LoVo (cell line): ENCODE data around the gene TNIP3.

Experiments
- DNase-seq: peaks from one replicate; pipeline ENCODE4 v3.0.0-alpha.2; 2016; ENCODE audit warnings: low spot score

The TNIP3 gene

DNA sequence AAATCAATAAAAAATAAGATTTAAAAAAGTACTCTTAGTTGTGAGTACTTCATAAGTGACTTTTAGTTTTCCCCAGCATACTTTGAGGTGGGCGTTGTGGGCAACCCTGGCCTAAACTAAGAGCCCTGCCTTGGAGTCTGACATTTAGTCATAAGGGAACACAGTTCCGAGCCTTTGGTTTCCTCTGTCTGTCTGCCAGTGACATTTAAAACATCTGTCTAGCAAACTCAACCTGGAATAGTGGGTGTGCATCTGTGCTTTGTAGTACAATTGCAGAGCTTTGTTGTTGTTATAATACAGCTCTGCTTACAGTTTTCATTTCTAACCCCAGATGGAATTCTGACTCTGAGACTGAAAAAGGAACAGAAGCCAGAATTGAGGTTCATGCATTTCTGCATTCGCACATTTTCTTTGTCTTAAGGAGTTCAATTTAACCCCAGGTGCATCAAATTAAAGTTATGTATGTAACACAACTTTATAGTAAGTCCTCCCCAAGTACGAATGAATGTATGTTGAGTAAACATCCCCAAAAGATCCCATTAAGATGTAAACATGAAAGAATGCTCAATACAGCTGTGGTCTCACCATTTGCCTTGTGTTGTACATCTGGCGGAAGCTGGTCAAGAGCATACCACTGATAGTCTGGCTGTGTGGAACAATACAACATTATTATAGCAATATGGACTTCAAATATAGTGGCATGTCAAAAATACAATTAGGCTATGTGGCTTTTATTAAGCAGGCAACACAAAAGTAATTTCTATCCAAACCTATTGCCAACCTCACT, 25.9 kb downstream of the TNIP3 start:
- DNase-seq: no peak

DNA sequence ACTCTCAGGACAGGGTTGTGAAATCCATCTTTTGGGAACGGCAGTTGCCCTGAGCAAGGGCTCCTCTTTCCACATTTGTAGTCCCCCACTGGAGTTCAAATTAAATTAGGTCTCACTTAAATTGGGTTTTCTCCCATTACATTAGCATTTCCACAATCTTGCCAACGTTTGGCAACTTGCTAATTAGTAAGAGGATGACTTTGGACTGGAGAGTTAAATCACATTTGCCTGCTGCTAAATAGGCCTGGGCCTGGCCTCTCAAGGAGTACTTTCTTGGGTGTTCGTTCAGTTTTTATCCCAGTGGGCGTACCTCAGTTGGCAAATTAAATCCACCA, 33.8 kb downstream of the TNIP3 start:
- no peak for DNase-seq

DNA sequence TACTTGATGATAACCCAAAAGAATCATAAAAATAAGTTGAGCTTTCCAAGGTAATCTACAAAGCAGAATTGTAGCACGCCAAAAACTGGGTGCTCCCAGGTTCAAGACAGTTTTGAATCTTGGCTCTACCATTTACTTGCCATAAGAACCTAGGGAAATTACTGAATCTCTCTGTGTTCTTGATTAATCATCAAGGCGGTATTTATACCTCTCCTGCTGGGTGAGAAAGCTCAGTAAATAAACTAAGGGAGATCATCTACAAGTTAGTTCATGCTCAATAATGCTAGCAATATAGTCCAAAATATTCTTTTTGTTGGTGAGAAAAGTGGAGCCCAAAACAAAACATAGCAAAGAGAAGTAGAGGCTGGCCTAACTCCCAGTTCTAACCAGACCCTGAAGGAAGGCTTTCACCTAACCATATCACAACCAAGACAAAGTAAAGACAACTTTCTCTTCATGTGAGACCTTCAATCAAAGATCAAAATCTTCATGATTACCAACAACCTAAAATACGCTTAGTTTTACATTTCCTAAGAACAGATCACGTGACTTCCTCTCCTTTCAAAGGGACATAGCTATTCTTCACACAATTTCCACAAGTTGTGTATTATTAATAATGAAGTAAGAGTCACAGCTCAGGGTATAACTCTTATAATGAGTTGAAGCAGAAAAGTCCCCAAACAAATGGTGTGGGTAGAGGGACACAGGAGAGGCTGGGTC, 34.4 kb downstream of the TNIP3 start:
- DNase-seq: no peak

DNA sequence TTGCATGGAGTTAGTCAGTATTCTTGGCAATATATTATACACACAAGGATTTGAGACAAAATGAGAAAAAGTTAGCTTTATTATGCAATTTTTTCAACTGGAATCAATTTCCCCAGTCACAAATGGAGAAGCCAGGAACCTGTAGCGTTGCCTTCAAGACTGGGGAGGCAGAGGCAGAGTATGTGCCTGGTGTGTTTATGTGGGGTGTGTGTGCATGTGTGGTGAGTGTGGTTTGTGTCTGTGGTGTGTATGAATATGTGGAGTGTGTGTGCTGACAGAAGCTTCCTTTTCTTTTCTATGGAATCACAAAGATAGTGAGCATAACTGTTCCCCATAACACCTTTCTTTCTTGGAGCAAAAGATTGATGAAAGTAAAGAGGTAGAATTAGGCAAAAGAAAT, 37.0 kb downstream of the TNIP3 start:
- no peak for DNase-seq

DNA sequence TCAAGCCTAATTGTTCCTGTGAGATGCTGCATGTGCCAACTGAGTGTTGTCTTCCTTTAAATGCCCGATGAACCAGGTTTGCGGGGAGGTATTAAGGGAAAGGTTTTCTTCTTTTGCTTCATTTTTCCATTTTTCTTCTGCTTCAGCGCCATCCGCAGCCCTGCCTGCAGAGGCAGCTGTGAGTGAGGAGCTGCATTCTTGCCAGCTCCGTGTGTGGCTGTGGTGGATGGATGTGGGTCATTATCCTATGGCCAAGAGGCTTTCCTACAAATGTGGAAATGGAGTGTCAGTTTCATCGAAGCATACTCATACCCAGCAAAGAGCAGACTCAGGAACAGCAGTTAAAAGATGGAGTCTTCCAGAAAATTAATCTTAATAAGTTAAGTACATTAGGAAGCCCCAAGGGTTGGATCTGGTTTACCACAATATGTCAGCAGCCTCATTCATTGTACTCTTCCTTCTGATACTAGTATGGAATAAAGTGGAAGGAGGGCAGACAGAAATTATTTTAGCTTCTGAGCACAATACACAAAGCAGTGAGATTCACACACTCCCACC, 37.6 kb downstream of the TNIP3 start:
- no peak for DNase-seq

DNA sequence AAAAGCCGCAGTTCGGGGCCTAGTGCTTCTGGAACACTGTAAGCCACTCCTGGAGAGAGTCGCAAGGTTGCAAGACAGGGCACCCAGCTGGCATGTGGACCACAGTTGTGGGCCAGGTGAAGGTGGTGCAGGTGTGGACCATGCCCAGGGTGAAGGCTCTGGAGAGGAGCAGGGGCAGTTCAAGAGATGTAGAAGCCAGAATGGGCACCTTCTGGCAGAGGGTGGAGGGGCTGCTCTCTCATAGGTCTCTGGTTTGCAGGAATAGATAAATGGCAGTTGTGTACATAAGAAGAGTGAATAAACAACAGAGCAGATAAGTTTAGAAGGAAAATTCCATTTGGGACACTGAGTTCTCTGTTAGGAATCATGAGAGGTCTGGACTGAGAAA, 38.6 kb downstream of the TNIP3 start:
- no peak for DNase-seq

DNA sequence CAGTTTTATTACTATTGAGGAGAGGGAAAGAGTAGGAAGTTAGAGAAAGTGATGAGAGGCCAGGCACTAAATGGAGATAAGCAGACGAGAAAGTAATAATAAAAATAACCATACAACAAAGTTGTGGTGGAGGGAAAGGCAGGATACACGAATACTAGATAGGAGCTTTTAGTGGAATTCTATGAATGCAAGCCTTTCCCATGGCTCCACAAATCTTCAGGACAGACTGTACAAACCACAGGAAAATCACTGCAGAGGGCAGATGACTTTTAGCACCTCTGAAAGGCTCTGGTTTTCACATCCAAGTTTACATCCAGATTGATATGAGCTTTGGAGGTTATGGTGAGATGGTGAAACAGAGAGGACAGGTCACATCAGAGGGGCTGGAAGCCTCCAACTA, 41.5 kb downstream of the TNIP3 start:
- no peak for DNase-seq

DNA sequence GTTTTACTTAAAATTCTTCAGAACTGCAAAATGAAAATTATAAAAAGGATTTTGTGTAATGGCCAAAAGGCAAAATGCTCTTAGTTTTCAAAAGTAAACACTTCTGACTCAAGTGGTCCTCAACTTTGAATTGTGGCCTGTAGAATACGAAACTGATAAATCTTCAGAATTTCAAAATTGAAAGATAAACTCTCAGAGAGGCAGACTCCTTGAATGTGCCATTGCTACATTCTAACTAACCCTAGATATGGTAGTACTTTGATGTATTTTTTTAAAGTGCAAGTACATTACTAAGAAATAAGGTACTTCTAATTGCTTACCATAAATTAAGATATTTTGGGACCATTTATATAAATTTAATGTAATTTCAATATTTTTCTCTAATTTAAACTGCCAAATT, 44.4 kb downstream of the TNIP3 start:
- DNase-seq: no peak

DNA sequence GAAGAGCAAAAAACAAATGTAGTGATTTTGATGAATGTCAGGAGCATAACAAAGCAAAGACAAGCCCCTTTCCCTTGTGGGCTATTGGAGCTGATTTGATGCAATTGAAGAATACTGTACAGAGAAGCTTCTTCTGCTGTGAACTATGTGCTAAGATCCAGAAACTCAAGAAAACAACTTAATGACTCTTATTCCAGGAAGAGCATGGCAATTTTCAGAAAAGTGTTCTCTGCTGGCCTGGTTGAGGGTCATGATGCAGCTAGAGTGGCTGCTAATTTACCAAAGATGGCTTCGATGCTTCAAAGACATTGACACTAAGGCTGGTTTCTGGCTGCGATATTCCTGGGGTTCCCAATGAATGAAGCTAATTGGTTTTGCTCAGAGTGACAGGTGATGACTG, 45.8 kb downstream of the TNIP3 start:
- no peak for DNase-seq

DNA sequence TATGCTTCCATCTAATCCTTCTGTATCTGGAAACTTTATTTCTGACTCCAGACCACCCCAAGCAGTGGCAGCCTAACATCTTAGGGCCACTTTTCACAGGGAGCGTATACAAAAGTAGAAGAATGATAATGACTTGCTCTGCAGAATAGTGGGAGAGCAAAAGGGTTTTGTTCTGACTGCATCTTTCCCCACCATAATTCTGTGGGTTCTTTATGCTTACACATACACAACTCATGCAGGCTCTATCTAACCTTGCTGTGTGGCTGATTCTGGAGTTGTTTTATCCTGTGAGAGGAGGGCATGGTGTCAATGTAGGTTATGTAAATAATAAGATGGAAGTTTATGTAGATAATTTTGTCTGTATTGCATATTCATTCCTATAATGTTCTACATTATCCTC, 49.4 kb downstream of the TNIP3 start:
- no peak for DNase-seq

DNA sequence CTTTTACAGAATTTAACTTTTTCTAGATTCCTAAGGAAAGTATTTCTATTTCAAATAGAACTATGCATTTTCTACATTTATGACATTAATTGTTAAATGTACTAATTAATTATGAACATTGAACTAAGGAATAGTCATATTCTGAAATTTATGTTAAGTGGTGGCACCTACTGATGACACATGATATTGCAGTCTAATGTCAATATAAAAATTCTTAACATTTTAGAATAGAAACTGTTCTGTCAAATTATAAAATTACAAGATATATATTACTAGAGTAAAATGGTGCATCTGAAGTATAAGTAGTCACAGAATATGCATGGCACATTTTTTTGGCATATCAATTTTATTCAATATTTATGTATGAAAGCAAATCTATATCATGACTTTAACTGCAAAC, 51.6 kb downstream of the TNIP3 start:
- no peak for DNase-seq

DNA sequence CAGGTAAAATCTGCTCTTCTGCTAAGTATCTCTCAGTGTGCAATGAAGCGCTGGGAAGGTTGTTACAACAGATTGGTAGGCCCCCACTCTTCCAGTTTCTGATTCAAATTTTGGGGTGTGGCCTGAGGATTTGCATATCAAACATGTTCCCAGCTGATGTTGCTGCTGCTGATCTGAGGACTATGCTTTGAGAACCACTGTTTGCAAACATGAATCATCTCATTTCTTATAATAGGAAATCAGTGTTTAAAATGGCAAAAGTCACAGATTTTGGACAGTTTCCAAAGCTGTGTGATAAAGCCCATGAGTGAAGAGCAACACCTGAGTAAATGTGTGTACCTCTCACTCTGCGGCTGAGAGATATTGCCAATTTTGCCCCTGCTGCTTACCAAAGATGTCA, 55.6 kb downstream of the TNIP3 start:
- DNase-seq: no peak

DNA sequence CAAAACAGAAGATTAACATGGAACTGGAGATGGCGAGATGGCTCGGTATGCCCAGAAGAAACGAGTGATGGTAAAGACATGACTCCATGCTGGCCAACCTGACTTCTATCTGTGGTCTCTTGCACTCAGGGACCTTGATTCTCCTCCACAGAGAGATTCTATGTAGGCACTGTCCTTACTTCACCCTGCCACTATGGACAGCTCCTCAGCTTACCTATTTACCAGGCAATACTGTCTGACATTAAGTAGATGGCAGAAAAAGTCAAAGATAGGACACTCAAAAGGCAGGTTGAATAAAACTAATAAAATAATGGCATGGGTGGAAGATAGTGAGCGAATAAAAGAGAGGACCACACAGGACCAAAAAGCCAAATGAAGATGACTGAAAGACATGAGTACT, 56.6 kb downstream of the TNIP3 start:
- DNase-seq: no peak

DNA sequence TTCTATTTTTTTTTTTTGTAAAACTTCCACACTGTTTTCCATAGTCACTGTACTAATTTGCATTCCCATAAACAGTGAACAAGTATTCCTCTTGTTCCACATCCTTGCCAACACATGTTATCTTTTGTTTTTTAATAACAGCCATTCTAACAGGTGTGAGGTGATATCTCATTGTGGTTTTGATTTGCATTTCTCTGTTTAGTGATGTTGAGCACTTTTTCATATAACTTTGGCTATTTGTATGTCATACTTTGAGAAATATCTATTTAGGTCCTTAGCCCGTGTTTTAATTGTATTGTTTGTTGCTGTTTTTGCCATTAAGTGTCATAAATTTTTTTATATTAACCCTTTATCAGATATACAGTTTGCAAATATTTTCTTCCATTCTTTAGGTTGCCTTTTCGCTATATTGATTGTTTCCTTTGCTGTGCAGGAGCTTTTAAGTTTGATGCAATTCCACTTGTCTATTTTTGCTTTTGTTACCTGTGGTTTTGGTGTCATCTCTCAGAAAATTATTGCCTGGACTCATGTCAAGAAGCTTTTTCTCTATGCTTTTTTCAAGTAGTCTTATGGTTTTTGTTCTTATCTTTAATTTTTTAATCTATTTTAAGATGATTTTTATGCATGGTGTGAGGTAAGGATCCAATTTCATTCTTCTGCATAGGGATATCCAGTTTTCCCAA, 63.9 kb downstream of the TNIP3 start:
- no peak for DNase-seq

DNA sequence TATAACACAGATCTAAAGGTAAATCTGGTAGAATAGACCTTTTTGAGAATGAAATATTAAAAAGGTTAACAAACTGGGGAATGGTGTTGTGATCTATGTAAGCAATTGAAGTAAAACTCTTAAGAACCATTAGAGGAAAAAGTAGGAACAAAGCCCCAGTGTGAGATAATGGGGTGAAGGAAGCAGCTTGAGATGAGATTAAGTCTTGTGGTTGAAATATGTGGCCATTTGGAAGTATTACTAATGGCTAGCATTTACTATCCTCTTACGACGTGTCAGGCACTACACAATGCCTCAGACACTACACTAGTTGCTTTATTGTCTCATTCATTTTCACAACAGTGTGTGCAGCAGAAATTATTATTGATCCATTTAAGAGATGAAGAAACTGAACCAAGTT, 65.9 kb downstream of the TNIP3 start:
- DNase-seq: no peak

DNA sequence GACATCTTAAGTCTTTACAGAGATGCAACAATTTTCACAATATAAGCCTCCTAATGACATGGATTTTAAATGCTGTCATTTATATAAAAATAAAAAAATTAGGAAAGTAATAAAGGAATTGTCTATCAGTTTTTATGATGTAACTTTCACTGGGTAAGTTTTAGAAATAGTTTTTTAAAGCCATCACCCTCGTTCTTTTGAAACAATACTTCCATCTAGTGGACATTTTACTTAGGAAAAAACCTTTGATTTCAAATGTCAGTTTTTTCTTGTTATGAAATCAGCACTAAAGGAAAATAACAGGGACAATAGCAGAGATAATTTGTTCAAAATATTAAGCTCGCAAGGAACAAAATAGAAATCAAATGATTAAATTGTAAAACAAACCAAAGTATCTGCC, 67.5 kb downstream of the TNIP3 start:
- DNase-seq: peak; percentile 49

DNA sequence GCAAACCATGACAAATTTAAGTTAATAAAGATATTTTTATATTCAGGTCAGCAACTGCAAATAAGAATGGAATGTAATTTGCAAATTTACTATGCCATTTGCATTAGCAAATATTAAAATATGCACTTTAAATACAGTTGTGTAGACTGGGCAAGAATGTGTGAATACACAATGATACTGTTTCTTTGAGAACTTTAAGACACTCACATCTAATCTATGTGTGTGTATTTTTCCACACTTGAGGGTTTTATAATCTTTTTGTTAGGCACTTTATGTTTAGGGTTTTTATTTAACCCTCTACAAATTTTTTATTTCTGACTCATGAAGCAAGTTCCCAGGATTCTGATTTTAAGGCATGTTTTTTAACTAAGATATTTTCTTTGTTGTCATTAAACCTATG, 67.9 kb downstream of the TNIP3 start:
- no peak for DNase-seq

DNA sequence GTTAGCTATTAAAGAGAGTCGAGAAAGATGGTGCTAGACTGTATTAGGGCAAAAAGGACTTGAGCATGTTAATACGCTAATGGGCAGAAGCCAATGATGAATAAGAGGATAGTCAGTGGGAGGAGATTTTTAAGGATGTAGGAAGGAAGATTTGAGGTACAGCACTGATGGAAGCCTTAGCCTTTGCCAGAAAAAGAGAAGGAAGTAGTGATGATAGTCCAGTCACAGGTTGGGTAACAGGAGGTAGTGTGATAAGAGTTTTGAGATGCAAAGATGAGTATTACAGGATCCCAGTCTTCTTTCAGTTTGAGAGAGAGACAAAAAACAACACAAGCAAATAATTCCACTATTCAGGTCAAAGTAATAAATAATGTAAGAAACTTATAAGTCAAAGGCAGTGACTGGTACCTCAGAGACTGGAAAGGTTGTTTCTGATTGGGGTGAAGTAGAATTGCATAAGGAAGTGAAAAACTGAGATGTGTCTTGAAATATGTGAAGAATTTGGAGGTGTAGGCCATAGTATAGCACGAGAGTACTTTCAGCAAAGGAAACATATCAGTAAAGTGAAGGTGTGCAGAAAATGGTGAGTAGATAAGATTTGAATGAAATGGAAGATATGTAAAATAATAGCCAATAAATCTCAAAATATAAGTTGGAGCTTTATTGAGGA, 69.7 kb downstream of the TNIP3 start:
- no peak for DNase-seq

DNA sequence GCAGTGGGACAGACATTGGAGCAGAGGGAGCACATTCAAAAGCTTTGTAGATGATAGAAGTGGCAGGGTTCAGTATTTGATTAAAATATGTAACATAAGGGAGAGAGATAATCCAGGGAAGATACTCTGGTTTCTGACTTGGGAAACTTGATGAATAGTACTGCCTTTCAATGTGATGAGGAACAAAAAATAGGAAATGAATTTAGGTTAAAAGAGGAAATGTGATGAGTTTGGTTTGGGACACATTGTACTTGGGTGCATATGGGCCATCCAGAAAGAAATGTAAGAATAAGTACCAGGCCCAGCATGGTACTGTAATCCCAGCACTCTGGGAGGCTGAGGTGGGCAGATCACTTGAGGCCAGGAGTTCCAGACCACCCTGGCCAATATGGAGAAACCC, 70.9 kb downstream of the TNIP3 start:
- no peak for DNase-seq

DNA sequence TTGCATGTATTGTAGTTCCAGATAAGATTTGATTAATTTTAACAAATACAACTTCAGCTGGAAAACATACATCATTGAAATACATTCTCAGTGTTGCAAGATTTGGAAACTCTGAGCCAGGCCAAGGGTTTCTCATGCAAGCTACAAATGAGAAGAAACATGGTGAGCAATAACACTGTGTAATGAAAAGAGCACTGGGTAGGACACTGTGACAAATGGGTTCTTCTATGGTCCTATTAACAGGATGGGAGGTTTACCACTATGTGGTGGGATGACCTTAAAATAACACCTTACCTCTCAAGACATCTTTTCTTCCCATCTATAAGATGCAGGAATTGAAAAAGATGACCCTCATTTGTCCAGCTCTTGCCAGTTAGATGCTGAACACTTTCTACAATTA, 72.2 kb downstream of the TNIP3 start:
- DNase-seq: no peak

DNA sequence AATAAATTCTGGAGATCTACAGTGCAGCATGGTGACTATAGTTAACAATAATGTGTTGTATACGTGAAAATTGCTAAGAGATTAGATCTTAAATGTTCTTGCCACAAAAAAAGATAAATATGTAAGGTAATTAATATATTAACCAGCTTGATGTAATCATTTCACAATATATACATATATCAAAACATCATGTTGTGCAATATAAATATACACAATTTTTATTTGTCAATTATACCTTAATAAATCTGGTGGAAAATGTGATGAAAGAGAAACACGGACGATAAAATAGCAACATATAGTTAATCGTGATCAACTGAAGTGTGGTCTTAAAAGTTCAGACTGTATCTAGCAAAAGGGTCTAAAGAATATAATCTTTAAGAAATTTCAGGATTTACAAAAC, 75.3 kb downstream of the TNIP3 start:
- DNase-seq: no peak
